ENCODE measurements around the gene SLC2A1.

Gene SLC2A1

DNA sequence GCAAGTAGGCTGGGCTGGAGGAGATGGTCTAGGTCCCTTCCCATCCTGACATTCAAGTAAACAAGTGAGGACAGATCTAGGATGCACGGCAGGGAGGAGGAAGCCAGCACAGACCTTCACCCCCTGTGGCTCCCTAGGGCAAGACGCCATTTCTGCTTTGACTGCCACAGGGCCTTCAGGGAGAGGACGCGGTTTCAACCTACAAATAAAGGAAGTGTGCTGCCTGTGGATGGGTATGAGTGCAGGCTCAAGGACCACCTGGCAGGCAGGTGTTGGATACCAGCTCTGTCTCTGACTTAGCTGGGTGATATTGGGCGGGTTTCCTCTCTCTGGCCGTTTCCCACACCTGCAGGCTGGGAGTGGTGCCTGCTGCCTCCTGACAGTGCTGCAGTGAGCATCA lies 16.2 kb downstream of the SLC2A1 start:
- no peak for DNase-seq (ENCODE audit: low read depth in 3 of 3)

DNA sequence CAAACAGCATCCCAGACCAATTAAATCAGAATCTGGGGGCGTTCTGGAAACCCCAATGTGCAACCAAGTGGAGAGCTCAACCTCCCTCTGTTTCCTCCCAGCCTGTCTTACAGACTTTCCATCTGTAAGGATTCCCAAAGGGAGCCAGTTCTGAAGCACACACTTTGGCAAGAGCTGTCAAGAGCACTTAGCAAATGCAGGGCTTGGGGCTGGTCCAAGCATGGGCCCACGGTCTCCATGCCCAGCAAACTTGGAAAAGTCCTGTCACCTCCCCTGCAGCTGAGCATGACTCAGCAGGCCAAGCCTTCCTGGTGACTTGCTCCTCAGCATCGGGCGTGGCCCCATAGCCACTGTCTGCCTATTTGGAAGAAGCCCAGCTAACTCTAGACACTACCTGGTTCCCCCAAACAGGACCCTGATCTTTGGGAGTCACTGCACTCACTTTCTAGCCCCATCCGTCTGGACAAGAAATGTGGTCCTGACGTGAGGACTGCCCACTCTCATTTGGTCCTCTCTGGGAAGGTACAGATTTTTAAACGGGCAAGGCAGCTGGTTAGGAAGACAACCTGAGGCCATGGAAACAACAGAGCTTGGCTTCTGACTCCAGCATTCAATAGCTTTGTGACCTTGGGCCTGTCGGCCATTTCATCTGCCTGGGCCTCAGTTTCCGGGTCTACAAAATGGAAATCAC lies 16.9 kb downstream of the SLC2A1 start:
- no peak for DNase-seq (ENCODE audit: low read depth in 3 of 3)

DNA sequence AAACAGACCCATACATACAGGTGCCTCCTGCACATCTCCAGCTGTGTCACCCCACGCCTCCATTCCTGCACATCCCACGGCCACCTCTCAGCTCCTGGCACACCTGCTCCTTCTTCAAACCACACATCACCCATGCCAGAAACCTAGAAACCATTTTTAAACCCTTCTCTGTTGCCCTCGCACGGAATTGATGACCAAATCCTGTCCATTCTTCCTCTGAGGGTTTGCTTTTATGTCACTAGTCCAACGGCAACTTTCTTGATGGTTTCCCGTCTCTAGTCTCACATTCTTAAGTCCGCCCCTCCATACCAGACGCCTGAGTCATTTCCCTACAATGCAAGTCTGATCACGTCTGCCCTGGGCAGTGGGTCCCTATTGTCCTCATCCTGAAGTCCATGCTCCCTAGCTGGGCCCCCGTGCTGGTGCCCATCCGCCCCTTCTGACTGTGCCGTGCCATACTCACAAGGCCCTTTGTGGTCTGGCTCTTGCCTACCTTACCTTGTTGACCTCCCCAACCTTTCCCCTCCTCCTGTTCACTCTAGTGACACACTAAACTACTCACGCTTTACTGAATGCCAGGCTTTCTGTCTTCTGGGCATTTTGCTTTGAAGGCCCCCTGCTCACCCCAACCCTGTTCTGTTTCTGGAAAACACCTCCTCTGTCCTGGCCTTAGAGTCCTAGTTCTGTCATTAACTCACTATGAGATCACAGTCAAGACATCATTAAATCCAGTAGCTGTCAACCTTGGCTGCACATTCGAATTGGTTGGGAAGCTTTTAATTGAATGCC lies 17.6 kb downstream of the SLC2A1 start:
- no peak for DNase-seq (ENCODE audit: low read depth in 3 of 3)

DNA sequence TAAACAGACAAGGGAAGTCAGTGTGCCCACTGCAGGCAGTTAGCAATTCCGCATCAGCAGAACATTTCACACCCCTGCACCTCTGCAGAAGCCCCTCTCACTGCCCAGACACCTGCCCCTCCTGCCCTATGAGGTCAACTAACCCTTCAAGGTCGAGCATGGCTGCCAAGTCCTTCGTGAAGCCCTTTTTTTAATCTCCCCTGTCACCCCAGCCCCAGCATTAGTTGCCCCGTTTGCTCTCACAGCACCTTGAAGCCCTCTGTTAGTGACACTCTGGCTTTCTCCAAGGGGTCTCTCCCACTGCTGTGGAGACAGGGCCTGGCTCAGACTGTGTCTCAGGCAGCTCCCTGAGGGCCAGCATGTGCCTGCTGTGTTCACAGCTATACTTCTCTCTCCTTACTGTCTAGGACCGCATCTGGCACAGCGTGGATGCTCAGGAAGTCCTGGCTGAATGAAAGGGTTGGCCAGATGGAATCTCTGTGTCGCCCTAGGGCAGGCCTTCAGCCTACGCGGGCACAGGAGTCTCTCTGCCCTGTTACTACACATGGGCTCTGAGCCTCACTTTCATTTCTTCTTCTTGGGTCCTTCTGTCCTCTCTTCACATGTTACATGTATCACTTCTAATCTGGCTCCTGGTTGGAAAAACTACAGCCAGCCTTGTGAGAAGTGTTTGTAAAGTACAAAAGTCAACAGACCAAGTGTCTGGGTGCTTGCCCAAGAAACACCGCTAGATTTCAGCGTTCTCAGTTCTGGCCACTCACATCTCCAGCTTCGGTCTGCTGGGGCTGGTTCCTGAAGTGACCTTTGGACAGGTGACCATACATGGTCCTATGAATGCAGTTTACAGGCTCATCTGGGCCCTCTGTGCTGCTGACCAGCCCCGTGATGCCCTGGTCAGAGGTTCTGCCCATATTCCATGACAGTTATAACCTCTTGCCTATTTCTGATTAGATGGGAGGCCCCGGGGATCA lies 19.7 kb downstream of the SLC2A1 start:
- DNase-seq (ENCODE audit: low read depth in 3 of 3) = no peak

DNA sequence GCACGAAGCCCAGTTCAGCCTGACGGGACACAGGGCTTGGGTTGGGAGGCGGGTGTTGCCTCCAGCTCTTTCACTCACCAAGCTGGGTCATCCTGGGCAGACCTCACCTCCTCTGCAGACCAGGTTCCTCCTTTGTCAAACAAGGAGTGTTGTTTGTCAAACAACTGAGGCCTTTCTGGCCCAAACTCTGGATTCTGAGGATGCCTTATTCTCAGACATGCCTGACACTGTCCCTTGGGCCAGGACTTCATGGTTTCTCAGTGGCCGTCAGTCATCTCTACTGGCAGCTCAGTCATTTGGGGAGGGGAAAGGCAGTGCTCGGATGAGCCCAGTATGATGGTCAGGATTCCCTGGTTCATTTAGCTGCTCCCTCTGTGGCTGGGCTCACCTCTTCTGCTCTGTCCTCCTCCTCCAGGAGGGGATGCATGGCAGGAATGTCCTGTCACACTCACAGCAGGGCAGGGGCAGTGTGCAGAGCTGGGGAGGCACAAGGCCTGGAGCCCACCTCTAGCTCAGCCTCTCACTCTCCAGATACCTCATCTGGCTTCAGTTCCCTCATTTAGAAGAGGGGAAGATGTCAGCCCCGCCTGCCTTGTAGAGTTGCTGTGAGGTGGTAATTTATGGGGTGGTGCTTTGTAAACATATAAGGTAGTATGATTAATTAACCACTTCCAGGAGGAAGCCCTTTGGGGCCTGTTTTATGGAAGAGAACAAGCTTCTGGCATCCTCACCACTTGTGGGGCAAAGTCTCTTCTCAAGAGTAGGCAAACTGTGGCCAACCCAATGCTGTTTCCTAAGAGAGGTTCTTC lies 20.6 kb downstream of the SLC2A1 start:
- DNase-seq (ENCODE audit: low read depth in 3 of 3) = no peak

DNA sequence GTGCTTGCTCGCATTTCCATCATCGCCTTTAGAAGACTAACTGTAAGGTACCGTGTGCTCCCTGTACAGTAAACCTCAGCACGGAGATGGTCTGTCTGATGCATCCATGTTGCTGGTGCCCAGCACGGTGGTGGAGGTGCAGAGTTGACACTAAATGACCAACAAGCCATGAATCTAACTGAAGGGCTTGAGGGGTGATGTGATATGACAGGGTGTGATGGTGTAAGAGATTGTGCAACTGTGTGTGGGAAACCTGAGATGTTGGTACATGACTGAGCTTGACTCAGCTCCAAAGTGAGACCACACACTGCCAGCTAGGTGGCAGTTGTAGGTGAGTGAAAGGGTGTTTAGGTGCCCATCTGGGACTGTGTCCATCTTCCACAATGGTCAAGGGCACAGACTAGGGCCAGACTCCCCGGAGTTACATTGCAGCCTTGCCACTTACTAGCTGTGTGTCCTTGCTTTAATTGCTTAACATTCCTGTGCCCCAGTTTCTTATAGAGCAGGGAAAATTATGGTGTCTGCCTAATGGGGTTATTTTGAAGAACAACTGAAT lies 21.4 kb downstream of the SLC2A1 start:
- DNase-seq (ENCODE audit: low read depth in 3 of 3) = no peak

DNA sequence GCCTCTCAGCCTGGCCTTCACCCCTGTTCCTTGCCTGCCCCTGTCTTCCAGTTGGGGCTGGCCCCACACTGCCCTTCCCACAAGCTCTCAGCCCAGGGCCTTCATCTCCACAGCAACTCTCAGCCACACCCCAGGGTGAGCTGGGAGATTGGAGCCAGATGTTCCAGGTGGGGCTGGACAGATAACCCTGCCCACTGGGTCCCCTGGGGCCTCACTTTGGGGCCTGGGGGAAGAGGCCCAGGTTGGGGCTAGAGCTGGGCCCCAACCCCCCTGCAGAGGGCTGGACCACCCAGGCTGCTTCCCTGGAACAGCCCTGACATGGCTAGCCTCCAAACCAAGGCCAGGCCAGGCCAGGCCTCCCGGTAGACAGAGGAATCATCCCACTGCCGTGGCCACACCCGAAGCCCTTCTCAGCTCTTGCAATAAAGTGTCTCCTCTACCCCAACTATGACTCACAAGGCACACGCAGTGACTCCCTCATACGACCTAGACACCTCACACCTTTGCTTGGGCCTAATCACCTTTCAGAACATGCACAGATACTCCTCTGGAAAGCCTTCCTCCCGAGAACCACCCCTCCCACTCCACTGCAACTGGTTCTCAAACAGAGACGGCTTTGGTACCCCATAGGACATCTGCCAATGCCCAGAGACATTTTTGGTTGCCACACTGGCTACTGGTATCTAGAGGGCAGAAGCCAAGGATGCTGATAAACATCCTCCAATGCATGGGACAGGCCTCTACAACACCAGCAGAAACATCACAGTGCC lies 22.2 kb downstream of the SLC2A1 start:
- peak in 1 of 3 experiments; percentile 18 for DNase-seq (ENCODE audit: low read depth in 3 of 3)

DNA sequence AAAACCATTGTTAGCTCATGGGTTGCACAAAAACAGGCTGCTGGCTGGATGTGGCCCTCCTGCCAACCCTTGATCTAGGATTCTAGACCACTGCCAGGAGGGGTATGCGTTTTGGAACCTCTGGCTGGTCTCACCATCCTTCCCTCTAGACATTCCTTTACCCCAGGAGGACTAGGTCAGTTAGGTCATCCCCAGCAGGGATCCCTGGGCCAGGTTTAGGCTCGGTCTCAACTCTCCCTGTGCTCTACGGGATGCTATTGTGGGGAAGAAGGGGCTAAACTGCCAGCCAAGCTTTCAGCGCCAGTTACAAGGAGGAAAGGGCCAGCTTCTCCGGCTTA lies 22.7 kb downstream of the SLC2A1 start:
- DNase-seq (ENCODE audit: low read depth in 3 of 3) = no peak

DNA sequence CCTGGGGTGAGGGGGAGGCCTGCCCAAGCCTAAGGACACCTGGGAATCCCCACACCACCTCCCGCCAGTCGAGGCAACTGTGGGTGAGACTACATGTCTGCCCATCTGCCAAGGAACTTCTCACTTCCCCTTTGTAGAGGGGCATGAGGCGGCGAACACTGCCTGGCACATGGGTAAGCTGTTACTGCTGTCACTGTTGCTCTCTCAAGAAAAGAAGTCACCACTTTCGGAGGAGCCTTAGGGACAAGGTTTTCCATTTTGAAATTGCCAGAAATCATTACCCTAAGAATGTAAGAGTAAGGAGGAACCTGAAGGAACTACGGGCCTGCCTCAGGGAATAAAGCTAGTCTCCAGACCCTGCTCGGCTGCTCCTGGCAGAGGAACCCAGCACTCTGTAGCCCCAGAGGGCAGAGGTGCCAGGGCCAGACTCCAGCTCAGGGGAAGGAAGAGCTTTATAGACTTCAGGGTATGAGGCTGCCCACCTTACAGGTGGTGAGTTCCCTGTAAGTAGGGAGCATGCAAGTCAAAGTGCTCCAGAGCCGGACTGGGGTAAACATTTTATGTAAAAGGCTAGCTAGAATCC lies 23.3 kb downstream of the SLC2A1 start:
- no peak for DNase-seq (ENCODE audit: low read depth in 3 of 3)

DNA sequence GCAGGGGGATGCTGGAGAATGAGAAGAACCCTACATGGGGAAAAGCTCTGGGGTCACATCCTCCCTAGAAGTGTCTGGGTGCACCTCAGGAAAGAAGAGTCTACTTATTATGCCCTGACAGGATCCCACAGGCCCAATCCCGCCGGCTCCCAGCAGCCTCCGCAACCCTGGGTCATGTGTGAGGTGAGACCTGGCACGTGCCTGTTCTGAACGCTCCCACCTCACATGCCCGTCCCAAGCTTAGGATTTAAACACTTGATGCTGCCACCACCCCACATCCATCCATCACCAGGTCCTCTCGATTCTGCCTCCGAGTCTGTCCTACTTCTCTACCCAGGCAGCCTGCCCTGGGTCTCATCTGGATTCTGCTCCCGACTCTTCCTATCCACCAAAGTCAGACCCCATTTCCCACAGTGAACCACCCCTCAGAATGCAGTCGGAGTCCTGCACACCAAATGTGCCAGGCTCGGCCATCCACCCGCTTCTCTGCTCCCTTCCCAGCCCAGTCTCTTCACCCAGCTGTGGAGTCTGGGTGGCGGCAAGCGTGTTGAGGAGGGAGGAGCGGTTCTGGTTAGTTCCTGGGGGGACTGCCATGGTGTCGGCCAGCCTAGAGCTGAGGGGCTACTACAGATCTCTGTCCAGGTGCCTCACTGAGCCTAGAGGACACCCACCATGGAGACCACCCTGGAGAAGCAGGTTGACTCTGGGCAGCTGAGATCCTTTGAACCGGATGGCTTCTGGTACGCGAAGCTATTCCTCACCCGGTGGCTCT lies 23.9 kb downstream of the SLC2A1 start:
- no peak for DNase-seq (ENCODE audit: low read depth in 3 of 3)

DNA sequence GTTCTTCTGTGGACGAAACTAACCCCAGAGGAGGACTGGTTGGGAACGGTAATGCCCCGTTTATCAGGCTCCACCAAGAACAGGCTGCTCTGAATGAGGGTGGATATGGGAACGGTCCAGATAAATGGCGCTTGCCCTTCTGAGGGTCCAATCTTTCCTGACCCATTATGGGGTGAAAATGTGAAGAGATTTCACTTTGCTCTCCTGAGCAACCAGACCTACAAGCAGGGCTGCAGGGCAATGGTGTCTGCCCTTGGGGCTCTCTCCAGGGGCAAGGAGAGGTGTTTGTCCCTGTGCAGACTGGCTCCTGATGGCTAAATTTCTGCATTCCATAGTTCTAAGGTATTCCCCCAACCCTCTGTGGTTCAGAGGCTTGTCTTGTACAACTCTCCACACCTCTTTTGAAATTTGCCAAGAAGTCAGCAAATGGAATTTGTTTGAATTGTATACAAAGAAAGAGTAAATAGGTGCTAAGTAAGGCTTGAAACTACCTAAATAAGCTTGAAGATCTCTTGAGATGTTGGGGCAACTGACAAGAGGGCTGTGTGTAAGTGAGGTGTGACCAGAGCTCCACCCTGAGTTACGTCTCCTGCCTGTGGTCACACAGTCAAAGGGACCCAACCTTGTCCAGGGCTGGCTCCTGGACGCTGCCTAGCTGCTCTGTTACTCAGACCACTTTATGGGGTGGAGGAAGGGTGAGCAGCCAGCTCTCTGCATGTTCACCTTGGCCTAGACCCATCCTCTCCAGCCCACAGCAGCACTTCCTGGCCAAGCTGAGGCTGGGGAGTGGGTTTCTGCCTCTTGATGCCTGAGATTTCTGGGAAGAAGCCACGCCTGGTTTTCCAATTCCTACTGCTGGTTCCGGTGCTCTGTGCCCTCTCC lies 24.8 kb downstream of the SLC2A1 start:
- no peak for DNase-seq (ENCODE audit: low read depth in 3 of 3)

DNA sequence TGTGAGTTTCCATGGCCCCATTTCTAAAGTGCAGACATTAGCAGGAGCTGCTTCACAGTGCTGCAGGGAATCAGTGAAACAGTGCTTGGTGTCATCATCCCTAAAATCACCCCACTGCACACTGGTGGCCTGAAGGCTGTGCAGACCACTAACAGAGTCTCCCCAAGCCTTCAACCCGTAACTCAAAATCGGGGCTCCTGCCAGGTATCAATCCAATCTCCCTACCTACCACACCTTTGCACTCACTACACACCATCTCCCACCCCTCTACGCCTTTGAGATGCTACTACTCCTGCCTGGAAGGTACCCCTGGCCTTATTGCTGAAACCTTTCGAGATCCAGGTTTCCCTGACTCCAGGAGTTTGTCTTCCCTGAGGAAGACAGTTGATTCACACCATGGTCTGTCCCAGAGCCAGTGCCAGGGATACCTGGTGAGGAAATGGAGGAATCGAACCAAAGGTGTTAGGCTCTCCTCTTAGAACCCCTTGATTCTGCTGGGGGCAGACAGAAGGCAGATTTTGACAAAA lies 25.5 kb downstream of the SLC2A1 start:
- no peak for DNase-seq (ENCODE audit: low read depth in 3 of 3)

DNA sequence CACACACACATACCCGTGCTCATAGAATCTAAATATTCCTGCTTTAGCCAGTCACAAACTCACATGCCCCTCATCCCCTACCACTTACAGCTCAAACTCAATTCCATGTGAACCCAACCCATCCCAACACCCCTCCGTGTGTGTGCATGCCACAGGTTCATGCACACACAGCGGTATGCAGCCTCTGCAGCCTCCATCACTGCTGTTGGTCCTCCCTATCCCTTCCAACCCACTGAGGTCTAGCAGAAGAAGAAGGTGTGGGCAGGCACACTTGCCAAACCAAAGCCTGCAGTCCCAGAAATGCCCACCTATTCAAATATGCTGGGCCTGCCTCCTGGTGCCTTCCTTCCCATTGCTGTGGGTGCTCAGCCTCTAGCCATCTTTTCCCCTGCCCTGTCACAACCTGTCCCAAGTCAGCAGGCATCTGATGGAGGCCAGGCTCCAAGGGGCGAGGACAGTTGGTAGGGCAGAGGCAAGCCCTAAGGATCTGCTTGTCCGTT lies 26.2 kb downstream of the SLC2A1 start:
- no peak for DNase-seq (ENCODE audit: low read depth in 3 of 3)

DNA sequence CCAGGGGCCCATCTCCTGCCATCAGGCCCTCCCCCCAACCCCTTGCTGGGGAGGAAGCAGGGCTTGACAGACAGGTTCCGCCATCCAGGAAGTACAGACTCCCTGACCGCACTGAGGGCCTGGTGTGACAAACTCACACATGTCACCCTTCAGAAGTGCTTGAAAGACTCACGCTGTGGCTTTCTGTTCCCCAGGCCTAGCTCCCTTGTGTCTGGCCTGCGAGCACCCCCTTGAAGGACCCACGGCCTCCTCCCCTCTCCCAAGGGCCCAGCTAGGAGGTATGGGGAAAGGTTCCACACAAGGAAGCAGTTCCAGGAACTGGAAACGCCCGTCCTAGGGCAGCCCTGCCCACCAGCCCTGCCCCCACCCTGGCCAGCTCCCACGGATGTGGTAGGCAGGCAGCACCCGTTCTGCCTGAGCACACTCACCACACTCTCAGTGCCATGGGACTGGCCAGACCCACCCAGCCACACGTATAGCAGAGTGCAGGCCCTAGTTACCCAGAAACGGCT lies 26.7 kb downstream of the SLC2A1 start:
- DNase-seq (ENCODE audit: low read depth in 3 of 3) = peak; percentile 35 to 47 (median 38)

DNA sequence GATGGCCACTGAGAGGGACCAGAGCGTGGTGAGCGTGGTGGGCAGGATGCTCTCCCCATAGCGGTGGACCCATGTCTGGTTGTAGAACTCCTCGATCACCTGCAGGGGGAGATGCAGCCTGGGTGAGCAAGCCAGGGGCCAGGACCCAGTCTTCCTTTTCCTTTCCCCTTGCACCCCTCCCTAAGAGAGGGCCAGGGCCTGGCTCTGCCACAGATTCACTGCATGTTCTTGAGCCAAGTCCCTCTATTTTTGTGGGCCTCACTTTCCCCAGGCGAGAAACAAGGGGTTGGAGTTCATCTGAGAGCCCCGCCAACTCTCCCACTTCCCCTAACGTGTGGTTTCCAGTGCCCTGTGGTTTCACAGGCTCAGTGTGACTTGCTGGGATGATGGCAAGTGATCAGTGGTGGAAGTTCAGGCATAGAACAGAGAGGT lies 27.5 kb downstream of the SLC2A1 start:
- peak in 2 of 3 experiments; percentile 15 to 25 for DNase-seq (ENCODE audit: low read depth in 3 of 3)

DNA sequence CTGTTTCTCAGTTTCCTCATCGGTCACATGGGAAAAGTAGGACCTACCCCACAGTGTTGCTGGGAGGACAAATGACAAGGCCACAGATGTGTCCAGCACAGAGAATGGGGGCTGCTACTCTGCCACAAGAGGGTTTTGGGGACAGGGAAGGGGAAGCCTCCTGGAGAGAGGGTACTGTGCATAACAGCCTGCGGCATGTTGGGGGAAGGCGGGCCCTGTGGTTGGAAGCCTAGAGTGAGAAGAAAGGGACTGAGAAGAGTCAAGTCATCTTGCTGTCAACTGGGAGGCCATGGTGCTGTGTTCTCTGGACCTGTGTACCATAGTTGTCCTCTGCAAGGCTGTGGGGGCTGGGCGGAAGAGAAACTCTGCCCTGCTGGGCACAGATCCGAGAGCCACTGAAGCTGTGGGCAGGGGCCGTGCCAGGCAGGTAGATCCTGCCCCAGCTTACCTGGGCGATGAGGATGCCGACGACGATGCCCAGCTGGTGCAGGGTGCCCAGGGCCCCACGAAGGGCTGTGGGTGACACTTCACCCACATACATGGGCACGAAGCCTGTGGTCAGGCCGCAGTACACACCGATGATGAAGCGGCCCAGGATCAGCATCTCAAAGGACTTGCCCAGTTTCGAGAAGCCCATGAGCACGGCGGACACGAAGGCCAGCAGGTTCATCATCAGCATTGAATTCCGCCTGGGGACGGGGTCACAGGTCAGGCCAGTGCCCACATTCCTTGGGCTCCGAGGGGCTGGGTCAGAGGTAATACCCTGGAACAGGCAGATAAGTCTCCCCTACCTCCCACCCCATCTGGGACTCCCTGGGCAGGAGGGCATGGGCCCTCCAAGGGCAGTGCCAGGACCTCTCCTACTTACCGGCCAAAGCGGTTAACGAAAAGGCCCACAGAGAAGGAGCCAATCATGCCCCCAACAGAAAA lies 28.2 kb downstream of the SLC2A1 start:
- DNase-seq (ENCODE audit: low read depth in 3 of 3) = no peak

All from stimulated activated CD4-positive, alpha-beta T cell treated with anti-CD3 and anti-CD28 coated beads, TNF-alpha, amount 100 ng/mL, for 4 hours (primary cell).